Fibroblast of gingiva (primary cell): Measurements from ENCODE around the gene POR.
"Not testable (repeated sequence)": the region's sequence is repeated elsewhere in the genome, so short reads cannot be mapped to it uniquely, and the experiment has no call there.

Experiments used
- DNase-seq: peaks from one replicate; pipeline ENCODE4 v3.0.0-alpha.2; 2011; ENCODE audit warnings: low read depth

The POR gene

DNA sequence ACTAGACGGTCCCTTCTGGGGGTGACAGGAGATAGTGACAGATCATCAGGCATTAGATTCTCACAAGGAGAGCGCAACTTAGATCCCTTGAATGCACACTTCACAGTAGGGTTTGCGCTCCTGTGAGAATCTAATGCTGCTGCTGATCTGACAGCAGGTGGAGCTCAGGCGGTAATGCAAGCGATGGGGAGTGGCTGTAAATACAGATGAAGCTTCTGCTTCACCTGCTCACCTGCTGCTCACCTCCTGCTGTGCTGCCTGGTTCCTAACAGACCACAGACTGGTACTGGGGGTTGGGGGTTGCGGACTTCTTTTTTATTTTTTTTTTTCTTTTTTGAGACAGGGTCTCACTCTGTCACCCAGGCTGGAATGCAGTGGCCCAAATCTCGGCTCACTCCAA is 114.7 kb downstream of the POR start:
- not testable (repeated sequence) for DNase-seq

DNA sequence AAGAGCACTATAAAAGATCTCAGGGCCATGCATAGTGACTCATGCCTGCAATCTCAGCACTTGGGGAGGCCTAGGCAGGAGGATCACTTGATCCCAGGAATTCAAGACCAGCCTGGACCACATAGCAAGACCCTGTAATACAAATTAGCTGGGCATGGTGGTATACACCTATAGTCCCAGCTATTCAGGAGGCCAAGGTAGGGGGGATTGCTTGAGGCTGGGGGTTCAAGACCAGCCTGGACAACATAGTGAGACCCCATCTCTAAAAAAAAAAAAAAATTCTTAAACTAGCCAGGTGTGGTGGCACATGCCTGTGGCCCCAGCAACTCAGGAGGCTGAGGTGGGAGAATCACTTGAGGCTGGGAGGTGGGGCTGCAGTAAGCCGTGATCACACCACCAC is 117.0 kb downstream of the POR start:
- DNase-seq: no peak
